GM21381 (cell line): ENCODE results near the gene PGA5.
A peak's percentile ranks its signal among the peaks of the same experiment; 100 is the strongest.

Source experiments
- ATAC-seq: cut with Tn5 transposase; IDR thresholded peaks from one replicate; pipeline ENCODE4 v1.9.1; 2021; ENCODE audit warnings: mild to moderate bottlenecking, moderate library complexity; ENCODE audit not compliant: unreplicated experiment

The PGA5 gene

DNA sequence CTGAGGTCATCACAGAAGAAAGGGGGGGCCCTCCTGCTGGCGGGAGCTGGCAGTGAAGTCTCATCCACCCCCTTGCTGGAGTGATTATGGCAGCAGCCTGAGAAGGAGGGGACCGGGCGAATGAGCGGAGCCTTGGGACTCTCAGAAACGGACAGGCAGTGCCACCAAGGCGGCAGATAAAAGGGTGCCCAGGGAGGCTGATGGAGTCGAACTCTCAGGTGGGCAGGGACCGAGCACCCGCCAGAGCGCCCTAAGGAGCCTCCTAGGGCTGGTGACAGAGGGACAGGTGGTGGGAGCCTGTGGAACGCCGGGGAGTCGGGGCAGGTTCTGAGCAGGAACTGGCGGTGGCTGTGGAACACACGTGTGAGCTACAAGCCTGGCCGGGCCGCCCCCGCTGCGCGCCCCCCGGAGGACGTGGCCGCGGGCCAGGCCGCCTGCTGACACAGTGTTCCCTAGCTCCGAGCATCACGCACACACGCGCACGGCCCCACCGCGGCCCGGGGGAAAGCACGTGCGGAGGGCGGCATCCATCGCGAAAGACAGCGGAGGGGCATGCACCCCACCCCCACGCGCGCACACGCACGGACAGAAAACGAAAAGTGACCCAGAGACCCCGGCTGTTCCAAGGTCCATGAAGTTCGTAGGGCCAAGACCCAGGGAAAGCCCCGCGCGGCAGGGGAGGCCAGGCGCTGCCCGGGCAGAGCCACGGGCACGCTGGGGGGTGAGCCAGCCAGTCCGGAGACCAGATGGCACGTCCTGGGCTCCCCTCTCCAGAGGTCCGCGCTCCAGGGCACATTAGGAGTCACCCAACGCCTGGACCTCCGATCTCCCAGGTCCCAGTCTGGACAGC lies 53.1 kb downstream of the PGA5 start:
- ATAC-seq, result peak; percentile 38

DNA sequence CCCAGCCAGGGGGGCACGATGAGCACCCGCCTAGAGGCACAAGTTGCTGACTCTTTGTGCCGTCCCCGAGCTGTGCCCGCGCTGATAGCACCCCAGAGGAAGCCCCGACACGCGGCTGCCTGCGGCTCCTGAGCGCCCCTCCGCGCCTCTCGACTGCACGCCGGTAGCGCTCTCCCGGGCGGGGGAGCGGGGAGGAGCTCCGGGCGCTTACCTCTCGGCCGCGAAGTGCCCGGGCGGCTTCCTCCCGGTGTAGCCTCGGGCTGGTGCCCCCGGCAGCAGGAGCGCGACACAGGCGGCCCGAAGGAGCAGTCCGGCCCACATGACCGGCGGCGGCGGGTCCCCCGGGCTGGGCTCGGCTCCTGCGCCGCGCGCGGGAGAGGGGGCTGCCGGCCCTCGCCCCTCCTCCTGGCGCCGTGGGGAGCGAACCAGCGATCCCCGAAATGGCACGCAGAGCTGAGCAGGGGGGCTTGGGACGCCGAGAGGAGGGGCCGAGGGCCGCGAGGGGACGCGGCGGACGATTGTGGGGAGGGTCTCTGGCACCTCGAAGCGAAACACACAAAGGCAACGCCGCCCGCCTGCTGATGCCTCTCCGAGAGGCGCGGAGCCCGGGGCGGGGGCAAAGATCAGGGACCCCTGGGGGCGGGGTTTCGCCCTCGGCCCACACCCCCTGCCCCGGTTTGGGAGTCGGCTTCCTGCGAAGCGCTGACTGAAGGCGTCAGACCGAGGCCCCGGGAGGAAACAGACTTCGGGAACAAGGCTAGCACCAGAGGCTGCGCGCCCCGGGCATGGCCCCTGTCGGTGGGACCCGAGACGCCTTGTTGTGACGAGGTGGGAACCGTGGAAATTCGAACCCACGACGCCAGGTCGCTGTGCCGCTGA lies 54.0 kb downstream of the PGA5 start, which contains the start of gene VWCE:
Gene VWCE, minus strand, starts transcription at position 600 of the 879 bp plus-strand sequence. Its CDS starts 279 bp downstream, at position 321.
- peak; percentile 60 for ATAC-seq

DNA sequence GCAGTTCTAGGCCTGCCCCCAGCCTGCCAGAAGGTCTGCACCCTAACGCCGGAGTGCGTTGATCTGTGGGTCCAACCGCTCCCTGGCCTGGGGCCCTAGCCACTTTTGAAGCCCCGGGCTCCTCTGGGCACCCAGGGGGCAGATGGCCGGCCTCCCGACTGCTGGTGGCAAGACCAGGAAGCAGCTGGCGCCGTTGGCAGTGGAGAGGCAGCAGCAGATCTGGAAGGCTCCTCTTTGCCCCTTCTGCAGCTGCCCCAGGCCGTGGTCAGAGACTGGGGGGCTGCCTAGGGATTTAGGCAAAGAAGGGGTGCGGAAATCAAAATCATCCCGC lies 54.6 kb downstream of the PGA5 start:
- no peak for ATAC-seq

DNA sequence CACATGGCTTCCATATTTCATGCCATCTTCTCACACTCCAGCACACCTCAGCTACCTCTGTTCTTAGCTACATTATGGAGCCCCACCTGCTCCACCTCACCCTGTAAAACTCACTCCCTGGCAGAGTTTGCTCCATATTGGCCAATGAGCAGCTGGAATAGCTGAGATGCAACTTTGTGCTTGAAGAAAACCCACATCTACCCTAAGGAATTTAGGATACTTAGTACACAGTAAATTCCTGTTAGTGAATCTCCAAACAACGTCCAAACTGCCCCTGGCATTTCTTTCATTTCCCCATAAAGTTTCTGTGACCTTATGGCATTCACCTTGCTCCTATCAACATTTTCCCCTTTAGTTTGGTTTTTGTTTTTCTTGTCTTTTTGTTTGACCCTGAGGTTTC lies 56.4 kb downstream of the PGA5 start:
- no peak for ATAC-seq

DNA sequence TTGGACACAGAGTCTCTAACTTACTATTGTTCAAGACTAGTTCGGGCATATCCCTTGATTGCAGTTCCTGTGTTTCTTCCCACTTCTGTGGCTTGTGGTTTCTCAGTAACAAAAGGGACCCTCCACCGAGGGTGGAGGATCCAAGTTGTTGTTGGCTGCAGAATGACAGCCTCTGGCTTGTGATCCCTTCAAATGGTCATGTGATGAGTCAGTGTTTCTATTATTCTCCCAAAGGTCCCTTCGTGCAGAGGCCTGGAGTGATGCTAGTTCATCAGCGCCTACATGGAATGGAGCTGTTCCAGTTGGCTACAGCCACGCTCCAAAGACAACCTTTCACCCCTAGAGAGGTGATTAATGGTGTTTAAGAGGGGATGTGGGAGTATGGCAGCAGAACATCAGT lies 56.8 kb downstream of the PGA5 start:
- no peak for ATAC-seq

DNA sequence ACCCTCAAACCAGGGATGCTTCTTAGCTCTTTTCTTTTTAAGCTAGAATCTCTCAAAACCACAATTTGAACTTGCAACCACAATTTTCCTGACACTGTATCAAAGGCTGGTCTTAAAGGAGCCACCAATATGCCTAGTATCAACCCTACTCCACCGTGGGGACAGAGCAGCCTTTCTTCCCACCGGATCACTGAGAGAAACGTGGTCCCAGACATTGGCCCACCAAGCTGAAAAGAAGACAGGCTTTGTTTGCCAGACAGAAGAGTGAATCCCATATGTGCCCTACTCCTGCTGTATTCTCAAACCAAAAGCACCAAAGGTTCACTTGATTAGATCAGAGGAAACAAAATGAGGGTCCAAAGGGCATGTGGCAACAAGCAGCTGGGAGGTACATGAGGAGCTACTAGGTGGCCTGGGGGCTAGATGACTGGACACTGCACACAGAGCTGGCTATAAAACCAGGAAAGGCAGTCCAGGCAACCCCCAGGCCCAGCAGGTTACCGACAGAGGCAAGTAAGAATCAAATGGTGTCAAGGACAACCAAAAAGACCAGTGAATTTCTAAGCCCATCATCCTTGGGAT lies 57.8 kb downstream of the PGA5 start:
- ATAC-seq, result no peak
